GM19397 (cell line): ENCODE measurements around the gene TPD52L2.
"Not testable (repeated sequence)": the region's sequence is repeated elsewhere in the genome, so short reads cannot be mapped to it uniquely, and the experiment has no call there.

Source experiments
- ATAC-seq: cut with Tn5 transposase; IDR thresholded peaks from one replicate; pipeline ENCODE4 v1.9.1; 2021; ENCODE audit warnings: mild to moderate bottlenecking, moderate library complexity; ENCODE audit not compliant: unreplicated experiment

TPD52L2 gene

DNA sequence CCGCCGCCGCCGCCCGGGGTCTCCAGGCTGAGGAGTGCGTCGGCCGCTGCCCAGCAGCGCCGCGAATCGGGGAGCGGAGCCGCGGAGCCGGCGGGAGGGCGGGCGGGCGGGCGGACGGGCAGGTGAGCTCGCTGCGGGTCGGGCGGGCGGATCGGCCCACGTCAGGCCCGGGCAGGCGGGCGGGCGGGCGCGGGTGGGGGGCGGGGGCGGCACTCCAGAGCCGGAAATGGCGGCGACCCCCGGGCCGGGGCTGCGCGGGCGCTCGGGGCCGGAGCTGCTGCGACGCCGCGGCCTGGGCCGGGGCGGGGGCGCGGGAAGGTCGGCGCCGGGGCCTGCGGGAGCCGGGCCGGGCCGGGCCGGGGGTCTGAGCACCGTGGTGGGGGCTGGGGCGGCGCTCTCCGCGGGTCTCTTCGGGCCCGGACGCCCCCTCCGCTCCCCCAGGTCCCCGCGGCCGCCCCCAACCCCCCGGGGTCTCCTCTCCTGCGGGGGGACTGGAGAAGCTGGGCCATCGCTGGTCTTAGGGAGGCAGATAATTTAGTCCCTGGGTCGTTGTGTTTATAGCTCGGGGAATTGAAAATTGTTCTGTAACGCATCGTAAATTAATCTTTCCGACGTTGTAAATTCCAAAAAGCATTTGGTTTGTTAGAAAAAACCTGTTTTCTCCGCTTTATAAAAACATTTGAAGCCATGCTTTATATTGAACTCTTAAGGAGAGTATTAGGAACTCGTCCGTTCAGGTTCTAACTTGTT lies 30.3 kb downstream of the TPD52L2 start:
- no peak for ATAC-seq

DNA sequence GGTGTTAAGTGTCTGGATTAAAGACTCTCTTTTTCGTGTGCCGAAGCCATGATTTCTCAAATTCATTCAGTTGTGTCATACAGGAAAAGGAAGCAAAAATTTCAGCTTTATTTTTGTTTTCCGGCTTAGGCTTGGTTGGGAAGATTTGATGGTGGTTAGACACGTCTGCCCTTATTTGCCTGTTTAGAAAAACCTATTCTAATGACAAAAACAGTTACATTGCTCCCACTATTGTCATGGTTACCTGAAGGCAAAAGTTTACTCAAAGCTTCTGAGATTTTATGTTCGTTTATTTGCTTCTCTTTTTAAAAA lies 30.8 kb downstream of the TPD52L2 start:
- no peak for ATAC-seq

DNA sequence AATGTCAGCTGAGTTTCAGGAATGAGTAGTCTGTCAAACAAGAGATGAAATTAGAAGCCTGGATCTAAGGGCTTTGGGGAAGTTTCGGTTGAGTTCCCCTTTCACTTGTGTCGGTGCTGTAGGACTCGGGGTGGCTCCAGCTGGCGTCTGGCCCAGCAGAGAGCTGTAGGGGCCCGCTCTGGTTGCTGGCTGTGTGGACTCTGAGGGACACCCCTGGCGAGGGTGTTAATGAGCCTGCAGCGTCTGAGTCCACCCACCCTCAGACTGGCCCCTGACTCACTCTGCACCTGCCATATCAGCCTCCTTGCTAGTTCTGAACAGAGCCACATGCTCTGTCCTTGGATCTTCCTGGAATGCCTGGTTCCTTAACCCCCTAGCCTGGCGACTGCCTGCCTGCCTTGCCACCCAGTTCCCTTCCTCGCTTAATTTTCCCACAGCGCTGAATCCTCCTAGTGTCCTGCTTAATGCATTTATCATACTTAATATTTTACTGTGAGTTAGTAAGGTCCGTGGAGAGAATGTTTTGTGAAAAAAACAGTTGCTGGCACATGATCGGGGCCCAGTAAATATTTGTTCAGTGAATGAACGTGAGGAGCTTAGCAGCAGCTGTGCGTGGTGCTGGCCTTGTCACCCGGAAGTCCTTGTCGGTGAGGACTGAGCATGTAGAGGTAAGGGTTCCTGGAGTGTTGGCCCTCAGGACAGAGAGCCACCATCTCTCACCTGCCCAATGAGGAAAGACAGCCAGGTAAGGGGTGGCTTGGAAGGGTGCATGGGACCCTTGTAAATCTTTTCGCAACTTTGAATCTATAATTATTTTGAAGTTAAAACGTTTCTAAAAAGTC lies 31.4 kb downstream of the TPD52L2 start:
- peak; percentile 32 for ATAC-seq

DNA sequence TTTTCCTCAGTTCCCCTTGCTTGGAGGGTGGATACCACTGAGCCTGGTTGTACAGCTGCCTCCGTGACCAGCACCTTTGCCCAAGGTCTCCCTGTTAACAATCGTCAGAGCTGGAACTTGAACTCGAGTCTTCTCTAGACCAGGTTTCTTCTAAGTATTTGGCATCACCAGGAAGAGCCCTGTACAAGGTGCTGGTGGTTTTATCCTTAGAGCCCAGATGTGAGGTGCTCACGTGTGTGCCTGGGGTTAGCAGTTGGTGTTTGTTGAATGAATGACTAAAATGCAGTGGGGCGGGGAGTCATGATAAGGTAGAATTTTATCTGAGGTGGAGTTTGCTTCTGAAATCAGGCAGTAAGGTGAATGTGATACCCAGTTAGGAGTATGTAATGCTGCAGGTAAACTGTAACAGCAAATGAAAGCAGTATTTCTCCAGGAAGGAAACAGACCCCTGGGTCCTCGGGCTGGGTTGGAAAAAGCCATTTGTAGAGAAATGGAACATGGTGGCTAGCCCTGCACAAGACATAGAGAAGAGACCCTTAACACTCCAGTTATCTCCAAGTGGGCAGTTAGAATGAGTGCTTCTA lies 33.0 kb downstream of the TPD52L2 start:
- no peak for ATAC-seq

DNA sequence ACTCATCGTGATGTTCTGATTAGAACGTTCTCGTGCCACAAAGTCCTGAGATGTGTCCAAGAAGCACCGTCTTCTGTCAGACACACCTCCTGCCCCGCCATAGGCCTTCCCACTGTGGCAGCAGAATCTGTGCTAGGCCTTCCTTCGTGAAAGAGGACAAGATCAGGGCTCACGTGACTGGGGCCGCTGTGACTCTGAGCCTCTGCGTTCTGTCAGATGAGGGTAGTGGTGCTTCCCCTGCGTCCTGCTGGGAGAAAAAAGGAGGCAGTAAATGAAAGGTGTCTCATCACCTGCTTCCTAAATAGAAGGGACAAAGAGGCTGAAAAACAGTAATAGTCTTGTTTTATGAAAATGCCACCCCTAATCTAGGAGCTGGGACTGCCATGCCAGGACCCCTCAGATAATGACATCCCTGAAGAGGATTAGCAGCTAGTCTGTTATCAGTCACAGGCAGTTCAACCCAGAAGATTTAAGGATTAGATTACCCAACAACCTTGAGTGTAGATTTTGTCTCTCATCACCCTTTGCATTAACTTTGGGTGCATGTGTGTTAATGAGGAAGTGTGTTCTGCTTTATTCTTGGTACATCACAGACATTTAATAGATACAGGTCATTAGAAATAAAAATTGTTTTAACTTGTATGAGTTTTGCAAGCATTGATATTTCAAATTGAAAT lies 34.0 kb downstream of the TPD52L2 start:
- no peak for ATAC-seq

DNA sequence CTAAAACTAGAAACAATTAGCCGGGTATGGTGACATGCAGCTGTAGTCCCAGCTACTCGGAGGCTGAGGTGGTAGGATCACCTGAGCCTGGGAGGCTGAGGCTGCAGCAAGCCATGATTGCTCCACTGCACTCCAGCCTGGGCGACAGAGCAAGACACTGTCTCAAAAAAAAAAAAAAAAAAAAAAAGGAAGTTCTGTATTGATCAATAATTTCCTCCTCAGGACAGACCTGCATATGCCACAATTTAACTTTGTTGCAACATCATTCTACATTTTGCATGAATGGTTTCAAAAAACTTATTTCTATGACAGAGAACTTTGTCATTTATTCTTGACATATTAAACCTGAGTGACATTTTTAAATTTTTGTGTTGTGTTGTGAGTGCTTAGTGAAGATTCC lies 35.3 kb downstream of the TPD52L2 start:
- ATAC-seq = no peak

DNA sequence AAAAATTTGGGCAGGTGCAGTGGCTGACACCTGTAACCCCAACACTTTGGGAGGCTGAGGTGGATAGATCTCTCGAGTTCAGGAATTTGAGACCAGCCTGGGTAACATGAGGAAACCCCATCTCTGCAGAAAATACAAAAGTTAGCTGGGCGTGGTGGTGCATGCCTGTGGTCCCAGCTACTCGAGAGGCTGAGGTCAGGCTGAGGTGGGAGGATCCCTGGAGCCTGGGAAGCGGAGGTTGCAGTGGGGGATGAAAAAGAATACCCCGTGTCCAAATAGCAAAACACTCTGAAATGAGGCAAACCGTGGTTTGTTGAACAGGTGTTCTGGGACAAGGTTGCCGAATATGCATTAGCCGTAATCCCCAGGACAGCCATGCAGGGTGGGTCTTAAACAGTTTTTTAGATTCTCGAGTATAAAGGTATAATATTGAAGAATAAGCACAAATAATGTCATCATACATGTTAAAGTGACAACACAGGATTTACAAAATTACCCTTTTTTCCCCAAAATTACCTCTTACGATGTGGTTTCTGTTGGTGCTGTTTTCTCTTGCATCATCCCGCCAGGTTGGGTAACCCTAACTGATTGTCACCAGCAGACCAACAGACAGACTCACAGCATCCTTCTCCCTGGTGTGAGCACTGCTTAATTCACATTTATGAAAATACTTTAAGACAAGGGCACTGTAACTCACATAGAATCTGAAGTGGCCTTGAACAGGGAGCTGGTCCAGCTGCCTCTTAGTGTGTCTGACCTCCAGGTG lies 38.9 kb downstream of the TPD52L2 start:
- no peak for ATAC-seq

DNA sequence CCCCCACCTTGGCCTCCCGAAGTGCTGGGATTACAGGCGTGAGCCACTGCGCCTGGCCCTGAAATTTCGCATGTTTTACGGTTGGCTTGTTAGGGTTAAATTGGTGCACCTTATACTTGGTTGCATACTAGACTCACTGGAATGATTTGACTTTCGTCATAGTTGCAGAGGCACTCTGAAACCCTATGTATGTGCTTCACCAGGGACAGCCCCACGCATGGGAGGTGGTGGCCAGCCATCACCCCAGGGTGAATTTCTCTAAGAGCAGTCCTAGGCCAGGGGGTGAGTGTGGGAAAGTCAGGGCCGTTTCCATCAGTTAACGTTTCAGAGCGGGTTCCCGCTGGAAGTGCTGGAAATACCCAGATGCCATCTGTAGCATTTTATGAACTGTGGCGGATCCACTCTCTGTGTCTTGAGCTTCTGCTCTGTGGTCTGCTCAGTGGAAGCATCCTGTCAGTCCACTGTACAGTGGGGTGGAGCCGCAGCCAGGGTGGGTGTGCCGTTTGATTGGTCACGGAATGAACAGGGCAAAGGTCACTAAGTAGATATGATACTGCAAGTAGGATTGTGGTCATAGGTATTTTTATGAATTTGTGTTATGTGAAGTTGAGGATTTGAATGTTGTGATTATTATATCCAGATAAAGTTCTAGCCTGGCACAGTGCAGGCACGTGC lies 43.1 kb downstream of the TPD52L2 start:
- no peak for ATAC-seq

DNA sequence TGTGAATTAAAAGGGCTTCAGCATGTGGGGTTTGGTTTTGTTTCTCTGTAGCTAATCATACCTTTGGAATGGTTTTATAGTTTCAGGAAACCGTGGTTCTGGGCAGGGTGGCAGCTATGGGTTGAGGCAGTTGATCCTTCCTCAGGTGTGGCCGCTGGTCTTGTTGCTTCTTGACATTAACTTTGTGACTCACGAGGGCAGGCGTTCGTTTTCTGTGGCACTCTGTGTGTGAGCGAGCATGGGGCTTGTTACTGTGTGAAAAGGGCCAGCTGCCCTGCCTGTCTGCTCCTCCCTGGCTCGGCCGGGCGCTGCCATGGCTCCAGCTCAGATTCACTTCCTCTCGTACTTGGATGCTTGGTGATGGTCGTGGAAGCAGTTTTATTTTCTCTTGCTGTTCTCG lies 46.1 kb downstream of the TPD52L2 start:
- no peak for ATAC-seq

DNA sequence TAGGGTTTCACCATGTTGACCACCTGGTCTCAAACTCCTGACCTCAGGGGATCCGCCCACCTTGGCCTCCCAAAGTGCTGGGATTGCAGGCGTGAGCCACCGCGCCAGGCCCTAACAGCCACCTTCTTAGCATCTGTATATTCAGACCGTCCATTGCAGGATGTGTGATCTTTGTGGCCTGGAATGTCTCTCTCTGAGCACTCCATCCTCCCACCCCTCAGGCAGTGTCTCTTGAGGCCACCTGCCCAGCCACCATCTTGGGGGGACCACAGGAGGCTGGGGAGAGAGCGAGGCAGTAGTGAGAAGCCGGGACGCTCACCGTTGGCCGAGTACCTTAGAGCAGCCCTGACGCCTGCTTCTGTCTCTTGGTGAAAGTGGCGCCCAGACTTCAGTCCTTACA lies 48.7 kb downstream of the TPD52L2 start:
- ATAC-seq = no peak

DNA sequence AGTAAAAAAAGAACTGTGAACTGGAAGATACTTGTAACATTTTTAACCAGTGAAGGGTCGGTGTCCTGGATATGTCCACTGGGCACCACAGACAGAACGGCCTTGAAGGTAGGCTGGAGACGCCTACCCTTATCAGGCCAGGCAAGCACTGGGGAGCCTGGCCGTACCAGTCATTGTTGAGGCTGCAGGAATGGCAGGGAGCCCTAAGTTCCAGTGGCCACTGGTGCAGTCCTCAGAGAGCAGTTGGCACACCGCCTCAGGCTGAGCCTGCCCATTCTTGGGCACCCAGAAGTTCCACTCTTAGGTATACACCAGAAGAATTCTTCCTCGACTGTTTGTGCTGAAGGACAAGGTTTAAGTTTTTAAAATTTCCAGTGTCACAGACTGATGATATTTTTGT lies 50.4 kb downstream of the TPD52L2 start:
- no peak for ATAC-seq

DNA sequence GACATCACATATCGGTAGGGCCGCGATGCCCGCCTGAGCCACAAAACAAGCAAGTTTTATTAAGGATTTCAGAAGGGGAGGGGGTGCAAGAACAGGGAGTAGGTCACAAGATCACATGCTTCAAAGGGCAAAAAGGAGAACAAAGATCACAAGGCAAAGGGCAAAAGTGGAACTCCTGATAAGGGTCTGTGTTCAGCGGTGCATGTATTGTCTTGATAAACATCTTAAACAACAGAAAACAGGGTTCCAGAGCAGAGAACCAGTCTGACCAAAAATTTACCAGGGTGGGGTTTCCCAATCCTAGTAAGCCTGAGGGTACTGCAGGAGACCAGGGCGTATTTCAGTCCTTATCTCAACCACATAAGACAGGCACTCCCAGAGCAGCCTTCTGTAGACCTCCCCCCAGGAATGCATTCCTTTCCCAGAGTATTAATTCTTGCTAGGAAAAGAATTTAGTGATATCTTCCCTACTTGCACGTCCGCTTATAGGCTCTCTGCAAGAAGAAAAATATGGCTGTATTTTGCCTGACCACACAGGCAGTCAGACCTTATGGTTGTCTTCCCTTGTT lies 51.4 kb downstream of the TPD52L2 start:
- not testable (repeated sequence) for ATAC-seq

DNA sequence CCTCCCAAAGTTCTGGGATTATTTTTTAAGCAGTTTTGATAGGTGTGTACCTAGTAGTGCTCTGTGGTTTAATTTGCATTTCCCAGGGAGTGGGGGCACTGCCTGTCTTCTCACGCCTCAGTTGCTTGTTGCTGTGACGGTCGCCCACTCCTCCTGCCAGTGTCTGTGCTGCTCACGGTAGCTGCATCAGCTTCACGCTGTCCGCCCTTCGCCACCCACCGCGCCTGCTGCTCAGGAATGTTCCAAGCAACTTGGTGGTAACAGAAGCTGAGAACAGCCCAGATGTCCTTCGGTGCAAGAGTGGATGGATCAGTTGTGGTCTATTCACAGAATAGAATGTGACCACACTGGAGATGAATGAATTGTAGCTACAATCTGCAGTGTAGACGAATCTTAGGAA lies 52.7 kb downstream of the TPD52L2 start:
- no peak for ATAC-seq

DNA sequence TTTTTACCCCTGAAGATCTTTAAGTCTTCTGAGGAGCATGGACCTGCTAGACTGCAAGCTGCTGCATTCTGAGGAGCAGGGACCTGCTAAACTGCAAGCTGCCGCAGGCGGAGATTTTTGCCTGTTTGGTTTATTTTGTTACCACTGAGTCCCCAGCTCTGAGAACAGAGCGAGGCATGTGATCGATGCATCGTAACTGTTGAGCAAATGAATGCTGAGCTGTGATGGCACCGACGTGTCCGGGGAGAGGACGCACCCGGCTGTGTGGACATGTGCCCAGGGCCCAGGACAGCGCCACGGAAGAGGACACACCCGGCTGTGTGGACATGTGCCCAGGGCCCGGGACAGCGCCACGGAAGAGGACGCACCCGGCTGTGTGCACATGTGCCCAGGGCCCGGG lies 54.1 kb downstream of the TPD52L2 start:
- ATAC-seq = no peak

DNA sequence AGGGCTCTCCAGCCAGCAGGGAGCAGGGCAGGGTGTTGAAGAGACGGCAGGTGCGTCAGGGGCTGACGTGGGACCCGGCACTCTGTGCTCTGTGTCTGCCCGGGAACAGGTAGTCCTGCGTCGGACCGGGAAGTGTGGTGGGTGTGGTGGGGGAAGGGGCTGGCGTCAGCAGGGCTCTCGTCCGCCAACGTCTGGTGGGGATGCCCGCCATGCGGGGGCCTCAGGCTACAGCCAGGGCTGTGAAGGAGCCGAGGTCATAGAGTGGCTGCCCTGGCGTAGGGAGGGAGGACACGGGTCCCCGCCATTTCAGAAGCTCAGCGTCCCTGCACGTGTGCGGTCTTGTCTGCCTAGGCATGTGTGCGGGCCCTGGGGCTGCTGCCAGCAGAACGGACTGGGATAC lies 55.2 kb downstream of the TPD52L2 start:
- no peak for ATAC-seq

DNA sequence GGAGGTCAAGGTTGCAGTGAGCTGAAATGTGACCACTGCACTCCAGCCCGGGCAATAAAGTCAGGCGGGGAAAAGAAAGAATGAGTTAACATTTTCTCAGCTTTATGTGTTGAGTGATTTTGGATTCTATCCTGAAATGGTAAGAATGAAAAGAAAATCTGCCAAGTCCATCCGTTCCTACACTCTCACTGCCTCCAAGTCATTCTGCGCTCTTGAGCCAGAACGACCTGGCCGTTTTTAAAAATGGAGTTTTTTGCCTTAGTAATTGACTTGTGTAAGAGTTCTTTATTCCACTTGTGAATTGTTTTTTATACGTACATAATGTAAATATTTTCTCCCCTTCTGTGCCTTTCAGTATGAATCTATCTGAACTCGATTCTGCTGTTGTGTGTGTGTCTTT lies 58.6 kb downstream of the TPD52L2 start:
- no peak for ATAC-seq

DNA sequence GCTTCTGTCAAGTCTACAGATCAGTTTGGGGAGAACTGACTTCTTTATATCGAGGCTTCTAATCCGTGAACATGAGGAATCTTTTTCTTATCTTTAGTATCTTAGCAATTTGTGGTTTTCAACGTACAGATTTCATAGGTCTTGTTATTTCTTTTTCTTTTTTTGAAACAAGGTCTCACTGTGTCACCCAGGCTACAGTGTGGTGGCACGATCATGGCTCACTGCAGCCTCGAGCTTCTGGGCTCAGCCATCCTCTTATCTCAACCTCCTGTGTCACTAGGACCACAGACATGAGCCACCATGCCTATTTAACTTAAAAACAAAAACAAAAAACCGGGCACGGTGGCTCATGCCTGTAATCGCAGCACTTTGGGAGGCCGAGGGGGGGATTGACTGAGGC lies 59.2 kb downstream of the TPD52L2 start:
- no peak for ATAC-seq

DNA sequence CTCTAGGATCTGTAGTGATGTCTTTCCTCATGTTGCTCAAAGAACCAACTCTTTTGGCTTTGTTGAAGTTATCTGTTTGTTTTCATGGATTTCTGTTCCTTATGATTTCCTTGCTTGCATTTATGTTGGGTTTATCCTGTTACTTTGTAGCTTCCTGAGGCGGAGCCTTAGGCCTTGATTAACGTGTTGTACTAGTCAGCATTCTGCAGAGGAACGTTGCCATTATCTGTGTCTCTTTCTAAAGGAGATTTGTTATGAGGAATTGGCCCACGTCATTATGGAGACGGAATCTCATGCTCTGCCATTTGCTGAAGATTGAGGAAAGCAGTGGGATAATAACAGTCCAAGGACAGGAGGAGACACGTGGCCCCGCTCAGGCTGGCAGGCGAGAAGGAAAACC lies 61.2 kb downstream of the TPD52L2 start:
- ATAC-seq = no peak

DNA sequence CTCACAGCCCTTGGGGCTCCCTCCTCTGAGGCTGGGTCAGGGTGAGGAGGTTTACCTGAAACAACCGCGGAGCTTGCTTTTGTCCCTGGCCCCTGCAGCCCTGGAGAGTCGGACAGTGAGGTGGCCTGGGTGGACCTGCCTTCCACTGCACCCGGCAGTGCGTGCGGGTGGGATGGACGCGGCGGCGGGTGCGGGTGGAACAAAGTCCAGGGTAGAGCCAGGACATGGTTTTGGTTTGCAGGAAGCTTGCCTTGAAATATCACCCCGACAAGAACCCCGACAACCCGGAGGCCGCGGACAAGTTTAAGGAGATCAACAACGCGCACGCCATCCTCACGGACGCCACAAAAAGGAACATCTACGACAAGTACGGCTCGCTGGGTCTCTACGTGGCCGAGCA lies 64.0 kb downstream of the TPD52L2 start:
- ATAC-seq = no peak

DNA sequence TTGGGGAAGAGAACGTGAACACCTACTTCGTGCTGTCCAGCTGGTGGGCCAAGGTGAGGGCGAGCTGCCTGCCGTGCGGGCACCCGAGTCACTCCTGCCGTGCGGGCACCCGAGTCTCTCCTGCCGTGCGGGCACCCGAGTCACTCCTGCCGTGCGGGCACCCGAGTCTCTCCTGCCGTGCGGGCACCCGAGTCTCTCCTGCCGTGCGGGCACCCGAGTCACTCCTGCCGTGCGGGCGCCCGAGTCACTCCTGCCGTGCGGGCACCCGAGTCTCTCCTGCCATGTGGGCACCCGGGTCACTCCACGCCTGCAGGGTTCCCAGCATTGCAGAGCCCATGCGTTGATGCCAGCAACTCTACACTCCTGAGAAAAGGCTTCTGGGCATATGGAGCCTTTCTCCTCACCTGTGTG lies 64.4 kb downstream of the TPD52L2 start:
- ATAC-seq = not testable (repeated sequence)
